ENCODE data around the gene VWA3B.

DNA sequence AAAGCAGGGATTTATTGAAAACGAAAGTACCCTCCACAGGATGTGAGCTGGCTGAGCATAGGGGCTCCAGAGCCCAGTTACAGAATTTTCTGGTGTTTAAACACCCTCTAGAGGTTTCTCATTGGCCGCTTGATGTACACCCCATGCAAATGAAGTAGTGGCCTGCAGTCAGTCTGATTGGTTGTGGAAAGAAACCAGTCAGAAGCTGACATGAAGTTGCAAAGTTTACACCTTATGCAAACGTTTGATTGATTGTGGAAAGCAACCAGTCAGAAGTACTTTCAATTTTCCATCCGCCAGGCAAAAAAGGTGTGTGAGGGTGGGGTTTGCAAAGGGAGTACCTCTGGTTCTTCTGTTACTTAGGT lies 62.3 kb downstream of the VWA3B start:
- no peak for TF ChIP-seq EZH2phosphoT487 (IDR thresholded peaks at IDR 0.05; ENCODE audit: insufficient read depth, low read depth)
- TF ChIP-seq EZH2 (IDR thresholded peaks at IDR 0.05; ENCODE audit: insufficient read depth, poor library complexity, severe bottlenecking) = no peak
